Gastroesophageal sphincter (tissue), 3 donors: ENCODE results near the gene CNOT6L.

Experiments used
- EP300 ChIP-seq: sonication (generic); formaldehyde crosslinking; IDR thresholded peaks from one replicate; pipeline ENCODE4 v1.6.1; 2017; ENCODE audit warnings: antibody characterized with exemption, mild to moderate bottlenecking
- POLR2A ChIP-seq, 2 donors: fragments of 450-650 bp; IDR thresholded peaks; one replicate each; pipeline ENCODE4 v1.6.1; 2017; ENCODE audit warnings: antibody characterized with exemption in 2 of 2, mild to moderate bottlenecking in 2 of 2, moderate library complexity in 1 of 2
- TF ChIP-seq, protein P1 (sequence below), 4 experiments: fragments of 200-600 bp in 2 of 4; fragments of 450-650 bp in 2 of 4; sonication (generic) in 1 of 4; IDR thresholded peaks; one replicate each; pipeline ENCODE4 v1.5.1; 2017 to 2019; ENCODE audit warnings: antibody characterized with exemption in 4 of 4, mild to moderate bottlenecking in 2 of 4, moderate library complexity in 2 of 4

DNA sequence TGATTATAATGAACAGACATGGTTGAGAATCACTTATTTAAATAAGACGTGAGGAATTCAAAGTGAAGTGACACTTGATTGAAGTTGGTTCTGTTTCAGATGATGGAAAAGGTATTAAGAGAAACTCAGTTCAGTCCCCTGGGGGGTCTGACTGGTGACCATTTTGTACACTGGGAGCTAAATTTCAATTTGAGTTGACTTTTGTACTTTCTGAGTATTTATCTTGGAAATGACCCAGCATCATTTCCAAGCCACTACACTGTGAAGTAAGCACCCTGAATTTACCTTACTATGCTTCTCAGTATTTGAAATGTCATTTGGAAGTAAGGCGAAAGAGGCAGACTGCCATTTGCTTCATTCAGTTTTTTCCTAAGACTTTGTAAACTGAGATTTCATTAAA lies 73.4 kb downstream of the CNOT6L start:
- TF ChIP-seq, protein P1, sequence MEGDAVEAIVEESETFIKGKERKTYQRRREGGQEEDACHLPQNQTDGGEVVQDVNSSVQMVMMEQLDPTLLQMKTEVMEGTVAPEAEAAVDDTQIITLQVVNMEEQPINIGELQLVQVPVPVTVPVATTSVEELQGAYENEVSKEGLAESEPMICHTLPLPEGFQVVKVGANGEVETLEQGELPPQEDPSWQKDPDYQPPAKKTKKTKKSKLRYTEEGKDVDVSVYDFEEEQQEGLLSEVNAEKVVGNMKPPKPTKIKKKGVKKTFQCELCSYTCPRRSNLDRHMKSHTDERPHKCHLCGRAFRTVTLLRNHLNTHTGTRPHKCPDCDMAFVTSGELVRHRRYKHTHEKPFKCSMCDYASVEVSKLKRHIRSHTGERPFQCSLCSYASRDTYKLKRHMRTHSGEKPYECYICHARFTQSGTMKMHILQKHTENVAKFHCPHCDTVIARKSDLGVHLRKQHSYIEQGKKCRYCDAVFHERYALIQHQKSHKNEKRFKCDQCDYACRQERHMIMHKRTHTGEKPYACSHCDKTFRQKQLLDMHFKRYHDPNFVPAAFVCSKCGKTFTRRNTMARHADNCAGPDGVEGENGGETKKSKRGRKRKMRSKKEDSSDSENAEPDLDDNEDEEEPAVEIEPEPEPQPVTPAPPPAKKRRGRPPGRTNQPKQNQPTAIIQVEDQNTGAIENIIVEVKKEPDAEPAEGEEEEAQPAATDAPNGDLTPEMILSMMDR (IDR thresholded peaks at IDR 0.05) = no peak
- no peak for TF ChIP-seq EP300
- no peak for TF ChIP-seq POLR2A (IDR thresholded peaks at IDR 0.05)
